GM19035 (cell line): ENCODE data around the gene ANKRD34C.

Experiments used
- ATAC-seq: cut with Tn5 transposase; IDR thresholded peaks from one replicate; pipeline ENCODE4 v1.9.1; 2021; ENCODE audit not compliant: unreplicated experiment

ANKRD34C gene

DNA sequence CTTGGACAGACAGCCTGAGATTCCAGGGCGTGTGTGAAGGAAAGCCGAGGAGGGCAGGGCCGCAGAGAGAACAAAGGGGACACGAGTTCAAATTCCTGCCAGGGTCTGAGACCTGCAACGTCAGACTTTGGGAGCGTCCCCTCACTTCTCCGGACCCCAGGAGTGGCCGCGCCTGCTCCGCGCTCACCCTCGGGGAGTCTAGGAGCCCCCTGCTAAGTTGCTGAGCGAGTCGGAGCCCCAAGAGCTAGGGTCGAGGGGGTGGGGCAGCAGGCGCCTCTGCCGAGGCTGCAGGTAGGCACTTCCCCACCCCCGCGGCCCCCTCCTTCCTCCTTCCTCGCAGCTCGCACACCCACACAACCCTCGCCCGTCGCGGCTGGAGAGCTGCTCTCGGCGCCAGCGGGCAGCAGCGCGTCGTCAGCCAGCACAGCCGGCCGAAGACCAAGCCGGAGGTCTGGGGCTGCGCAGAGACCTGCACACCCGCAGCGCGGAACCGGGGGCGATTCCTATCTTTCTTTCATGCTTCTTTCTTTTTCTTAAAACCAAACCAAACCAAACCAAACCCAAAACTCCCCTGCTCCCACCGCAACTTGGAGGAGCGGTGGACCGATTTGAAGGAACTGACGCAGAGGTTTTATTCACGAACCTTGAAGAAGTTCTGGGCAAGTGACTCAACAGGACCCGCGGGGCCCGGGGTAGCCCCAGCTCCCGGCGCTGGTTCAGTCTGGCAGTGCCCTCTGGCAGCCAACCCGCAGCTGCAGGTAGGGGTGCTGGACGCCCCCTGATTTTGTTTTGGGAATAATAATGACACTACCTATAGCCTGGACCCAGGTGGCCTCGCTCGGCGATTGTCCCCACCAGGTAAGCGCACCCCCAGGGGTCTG is at the start of gene ANKRD34C:
TSS of gene ANKRD34C (plus strand) at position 352 of the 881 bp plus-strand sequence. CDS start 10,563 bp downstream, outside the sequence.
- no peak for ATAC-seq

DNA sequence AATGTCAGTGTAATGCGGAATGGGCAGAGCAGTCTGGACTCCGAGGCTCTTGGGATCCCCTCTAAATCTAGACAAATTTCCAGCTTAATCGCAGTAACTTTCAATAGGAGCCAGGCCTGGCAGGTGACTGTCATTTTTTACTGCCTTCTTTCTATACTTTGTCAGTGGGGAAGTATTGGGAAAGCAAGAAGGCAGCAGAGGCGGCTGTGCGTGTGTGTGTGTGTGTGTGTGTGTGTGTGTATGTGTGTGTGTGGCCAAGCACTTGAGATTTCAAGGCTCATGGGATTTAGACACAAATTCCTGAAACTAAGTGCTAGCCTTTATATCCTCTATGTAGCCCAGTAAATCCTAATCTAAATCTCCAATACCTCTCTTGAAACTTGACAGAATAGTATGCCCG is 49.3 kb upstream of the ANKRD34C start:
- no peak for ATAC-seq

DNA sequence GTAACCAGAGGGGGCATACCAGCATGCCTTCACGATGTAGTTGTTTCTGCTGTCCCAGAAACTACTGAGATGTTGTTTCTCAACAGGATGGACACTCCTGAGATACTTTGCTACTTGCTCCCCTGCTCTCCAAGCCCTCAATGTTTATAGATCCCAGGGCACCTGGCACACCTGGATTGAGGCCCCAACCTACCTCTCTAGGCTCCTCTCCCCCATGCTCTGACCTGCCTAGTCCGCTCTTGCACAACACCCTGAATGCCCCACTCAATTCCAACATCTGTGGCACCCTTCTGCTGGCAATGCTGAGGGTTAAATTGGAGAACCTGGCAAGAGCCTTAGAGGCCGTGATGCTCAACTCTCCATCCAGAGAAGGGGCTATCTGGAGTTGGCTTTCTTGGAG is 42.5 kb upstream of the ANKRD34C start:
- ATAC-seq: no peak

DNA sequence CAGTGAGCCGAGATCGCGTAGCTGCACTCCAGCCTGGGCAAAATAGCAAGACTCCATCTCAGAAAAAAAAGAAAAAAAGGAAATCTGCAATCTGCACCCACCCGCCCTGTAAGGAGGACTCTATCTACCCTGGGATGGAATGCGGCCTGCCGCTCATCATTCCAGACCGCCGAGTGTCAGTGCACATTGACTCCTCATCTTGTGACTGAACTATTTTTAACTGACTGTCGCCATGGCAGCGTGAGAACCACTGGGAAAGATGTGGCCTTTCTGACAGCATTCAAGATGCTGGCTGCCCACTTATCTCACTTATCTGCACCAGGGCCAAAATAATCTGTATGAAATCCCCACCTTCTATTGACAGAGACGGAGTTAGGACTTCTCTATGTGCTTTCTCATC is 38.8 kb upstream of the ANKRD34C start:
- ATAC-seq: no peak

DNA sequence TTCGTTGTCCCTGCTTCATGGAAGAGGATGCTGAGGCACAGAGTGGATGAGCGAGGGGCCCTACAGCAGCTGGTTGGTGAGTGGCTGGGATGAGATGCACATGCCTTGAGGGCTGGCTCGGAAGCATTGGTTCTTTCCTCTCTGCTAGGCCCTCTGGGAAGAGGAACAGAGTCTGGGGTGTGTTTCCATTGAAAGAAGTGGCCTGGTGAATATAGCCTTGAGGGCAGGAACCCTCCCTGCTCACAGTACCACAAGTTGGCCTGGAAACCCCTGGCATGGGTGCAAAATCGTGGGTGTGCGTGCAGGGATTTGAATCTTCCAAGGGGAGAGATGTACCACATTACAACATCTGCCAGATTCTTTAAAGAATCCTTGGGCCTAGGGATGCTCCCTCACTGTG is 37.6 kb upstream of the ANKRD34C start:
- ATAC-seq: no peak

DNA sequence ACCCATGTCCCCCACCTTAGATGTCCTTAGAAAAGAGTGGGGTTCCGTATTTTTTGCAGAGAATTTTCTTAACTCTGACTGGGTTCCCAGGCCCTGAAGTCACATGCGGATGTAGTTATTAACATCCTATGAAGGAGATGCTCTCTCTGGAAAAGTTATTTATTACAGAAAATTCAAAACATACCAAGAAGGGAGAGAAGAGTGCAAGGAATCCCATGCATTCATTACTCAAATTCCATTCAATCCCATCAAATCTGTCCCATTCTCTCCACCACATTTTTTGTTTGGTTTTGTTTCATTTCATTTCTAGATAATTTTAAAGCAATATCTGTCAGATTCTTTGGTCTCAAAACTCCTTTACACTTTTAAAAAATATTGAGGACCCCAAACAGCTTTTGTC is 34.3 kb upstream of the ANKRD34C start:
- no peak for ATAC-seq

DNA sequence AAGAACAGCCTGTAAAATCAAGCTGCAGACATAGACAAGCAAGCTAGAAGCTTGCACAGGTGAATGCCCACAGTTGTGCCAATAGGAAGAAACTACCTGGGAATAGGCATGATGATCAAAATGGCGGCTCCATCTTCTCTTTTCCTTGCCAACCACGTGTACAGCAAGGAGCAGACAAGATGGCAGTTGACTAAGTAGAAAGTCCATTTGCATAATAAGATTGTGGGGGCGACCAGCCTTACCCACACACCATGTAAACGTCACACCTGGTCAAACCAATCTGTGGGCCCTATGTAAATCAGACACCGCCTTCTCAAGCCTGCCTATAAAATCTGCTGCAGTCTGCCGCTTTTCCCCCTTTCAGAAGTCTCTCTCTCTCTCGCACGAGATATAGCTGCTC is 25.1 kb upstream of the ANKRD34C start:
- ATAC-seq: no peak

DNA sequence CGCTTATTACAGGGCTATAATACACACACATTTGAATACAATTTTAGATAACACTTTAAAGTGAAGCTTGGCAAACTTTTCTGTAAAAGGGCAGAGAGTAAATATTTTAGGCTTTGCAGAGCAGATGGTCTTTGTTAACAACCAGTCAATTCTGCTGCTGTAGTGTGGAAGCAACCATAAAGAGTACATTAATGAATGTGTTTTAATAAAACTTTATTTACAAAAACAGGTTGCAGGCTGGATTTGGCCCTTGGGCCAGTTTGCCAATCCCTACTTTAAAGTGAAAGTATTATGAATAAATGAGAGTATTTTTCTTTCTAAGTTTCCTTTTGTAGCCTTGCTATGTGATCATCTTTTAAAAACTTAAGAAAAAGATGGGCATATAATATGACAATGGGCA is 20.7 kb upstream of the ANKRD34C start:
- ATAC-seq: no peak

DNA sequence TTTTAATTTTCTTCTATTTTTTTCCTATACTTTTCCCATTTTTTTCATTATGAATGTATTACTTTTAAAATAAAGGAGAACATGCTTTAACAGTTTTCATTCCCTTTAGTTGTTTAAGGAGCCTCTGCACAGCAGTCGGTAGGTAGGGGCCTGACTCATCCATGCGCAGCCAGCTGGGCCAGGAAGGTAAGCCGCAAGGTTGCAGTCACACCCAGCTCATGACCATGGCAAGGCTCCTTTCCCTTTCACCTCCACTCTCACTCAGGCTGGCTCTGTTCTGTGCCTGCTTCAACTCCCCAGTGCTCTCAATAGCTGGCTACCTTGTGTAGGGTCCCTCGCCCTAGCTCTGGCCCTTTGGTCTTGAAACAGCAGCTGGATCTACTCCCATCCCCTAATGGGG is 17.4 kb upstream of the ANKRD34C start:
- no peak for ATAC-seq

DNA sequence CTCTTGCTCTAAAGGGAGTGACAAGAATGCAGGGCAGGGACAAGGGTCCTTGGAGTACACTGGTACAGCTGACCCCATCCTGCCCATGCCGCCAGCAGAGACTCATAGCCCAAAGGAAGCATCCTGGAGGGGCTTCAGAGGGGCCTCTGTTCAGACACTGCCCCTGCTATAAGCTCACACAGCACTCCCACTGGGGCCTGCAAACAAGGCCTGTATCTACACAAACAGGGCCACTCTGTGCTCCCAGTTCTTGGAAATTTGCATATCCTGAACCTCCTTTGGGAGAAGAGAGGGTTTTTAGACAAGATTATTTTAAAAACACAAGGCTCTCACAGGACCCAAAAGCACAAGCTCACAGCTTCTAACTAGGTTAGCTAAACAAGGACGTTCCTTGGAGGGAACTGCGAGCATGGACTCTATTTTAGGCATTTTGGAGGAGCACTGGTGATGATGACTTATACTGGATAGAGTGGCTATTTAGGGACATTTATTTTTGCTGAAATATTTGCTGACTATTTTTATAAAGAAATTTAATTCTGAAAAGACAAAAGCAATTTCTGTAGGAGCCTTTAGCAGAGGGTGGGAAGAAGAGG is 16.4 kb upstream of the ANKRD34C start:
- ATAC-seq: no peak

DNA sequence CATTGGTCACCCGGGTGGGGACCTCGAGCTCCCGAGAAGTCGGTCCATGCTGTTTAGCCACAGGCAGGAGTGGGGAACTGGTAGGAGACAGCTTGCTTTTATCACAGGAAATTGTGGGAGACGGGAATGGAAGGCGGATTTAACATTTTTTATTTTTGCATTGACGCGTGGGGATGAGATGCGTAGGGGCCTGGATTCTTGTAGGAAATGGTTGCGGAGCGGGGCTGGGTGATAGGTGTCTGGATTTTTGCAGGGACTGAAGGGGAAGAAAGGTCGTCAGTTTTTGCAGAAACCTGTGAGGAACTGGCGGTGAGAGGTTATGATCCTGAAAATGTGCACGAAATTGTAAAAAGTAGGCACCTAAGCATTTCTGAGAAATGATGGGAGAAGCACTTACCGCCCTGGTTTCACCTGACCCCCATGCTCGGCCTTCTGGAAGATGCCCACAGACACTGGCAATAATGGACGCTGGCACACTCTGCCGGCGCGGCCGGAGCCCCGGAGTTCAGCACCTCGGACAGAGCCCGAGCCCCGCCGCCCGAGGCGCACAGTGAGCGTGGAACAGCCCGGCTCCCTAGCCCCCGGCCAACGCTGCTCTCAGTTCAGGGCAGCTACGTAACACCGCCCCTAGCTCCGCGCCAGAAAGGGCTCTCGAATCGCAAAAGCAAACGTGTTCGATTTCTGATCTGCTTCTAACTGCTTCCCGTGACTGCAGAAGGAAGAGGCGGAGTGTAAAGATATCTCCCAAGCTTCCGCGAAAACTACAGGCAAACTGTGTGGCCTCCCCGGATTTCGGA is 928 bp downstream of the ANKRD34C start:
- ATAC-seq: no peak

DNA sequence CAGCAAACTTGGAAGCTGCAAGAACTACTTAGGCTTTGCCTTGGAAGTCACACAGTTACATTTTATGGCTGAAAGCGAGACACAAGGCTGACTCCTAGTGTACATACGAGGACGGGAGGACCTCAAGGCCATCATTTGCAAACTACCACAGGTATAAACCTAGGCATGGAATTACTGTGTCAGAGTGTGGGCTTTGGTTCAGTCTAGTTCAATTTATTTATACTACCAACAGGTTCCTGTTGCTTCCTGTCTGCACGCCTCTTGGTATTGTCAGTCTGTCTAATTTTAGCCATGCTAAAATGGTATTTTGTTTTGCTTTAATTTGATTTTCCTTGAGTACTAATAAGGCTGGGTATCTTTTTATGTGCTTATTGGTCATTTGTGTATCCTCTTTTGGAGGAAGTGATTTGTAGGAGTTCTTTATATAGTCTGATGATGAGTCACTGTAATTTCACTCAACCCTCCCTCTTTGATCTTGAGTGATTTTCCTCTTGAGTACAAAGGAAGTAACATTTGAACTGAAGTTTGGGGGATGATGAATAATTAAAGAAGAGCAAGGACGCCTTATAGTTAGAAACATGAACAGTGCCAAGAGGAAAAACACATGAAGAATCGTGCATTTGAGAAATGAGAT is 8.2 kb downstream of the ANKRD34C start:
- no peak for ATAC-seq

DNA sequence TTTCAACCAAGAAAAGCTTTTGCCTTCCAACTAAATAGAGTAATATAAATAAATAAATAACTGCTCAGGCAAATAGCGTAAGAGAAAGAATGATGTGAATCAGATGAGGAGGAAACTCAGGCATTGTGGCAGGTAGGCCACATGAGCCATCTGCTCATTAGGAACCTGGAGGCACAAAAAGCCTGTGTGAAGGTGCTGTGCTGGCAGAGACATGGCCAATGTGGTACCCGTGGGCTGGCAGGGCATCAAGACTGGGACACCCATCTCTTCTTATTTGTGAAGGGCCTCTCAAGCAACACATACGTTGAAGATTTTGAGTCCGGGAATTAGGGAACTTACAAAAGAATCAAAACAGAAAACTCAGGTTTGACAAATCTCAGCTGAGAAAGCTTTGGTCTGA is 9.5 kb downstream of the ANKRD34C start:
- no peak for ATAC-seq

DNA sequence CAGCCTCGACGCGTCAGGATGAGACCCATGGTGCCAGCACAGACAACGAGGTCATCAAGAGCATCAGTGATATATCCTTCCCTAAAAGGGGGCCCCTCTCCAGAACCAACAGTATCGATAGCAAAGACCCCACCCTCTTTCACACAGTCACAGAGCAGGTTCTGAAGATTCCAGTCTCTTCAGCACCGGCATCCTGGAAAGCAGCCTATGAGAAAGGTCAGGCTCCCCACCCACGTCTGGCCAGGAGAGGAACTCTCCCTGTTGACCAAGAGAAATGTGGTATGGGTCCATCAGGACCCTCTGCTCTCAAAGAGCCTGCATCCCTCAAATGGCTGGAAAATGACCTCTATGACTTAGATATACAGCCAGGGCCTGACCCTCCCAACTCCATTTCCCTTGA is 11.6 kb downstream of the ANKRD34C start:
- no peak for ATAC-seq

DNA sequence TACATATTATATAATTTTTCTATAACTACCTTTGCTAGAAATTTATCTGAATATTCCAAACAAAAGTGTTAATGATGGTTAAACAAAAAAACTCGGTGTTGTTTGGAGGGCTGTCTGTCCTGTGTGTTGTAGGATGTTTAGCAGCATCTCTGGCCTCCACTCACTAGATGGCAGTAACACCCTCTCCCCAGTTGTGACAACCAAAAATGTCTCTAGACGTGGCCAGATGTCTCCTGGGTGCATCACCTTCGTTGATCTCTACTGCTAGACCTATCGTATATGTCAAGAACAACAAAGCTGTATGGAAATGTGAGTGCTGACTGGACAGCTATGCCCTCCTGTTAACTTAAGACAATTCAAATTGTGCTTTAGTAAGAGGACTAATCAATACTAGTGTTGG is 14.1 kb downstream of the ANKRD34C start:
- ATAC-seq: no peak

DNA sequence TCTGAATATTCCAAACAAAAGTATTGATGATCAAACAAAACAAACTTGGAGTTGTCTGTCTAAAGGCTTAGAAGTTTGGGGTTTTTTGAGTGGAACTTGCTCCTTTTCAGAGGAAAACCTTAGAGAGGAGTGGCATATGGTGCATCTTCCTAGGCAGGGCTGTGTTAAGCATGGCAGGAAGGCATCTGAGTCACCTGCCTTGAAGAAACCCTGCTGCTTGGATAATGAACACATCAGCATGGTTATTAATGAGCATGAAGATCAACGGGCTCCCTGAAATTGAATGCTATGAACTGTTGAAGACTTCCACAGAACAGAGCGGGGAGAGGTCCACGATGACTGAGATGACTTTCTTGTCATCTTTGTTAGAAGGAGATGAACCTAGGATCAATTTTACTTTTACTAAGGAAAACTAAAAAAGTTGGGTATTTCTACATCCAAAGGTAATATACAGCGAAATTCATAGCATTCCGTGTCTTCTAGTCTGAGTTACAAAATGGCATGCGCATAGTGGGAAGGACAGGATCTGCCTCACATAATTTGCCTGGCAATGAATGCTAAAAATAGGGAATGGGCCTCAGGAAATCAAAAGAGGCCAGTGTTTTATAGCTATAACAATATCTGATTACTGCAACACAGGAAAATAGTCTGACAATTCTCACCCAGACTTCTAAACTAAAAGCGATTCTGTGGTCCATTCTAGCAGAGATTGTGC is 16.8 kb downstream of the ANKRD34C start:
- no peak for ATAC-seq

DNA sequence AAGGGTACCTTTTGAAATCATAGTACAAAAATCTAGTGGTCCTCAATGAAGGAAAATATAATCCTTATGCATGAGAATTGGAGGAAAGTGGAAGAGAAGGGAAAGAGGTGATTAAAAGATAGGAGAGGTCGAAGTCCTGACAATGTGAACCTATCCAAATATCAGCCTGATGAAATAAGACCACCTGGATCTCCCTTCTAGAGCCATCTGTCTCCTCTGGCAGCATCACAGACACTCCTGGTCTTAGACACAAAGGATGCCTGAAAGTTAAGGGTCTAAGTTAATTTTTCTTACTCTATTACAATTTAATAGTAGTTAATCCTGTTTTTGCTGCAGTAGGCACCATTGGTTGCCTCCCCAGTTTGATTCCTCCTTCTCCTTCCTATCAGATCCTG is 17.3 kb downstream of the ANKRD34C start:
- ATAC-seq: no peak

DNA sequence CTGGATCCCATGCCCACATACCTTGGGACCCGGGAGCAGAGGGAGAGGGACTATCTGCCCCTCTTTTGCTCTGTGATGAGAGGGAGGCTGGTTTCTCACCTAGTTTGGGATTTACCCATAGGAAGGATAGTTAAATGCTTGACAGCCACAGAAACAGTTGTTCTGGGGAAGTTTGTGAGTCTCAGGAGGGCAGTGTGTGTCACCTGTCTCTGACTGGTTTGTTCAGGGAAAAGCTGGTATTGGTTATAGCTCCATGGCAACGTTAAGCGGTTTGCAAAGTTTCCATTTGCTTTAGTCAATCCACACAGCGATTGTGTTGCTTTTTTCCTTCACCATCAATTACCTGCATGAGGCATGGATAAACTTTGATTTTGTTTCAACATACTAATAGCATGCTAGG is 24.7 kb downstream of the ANKRD34C start:
- no peak for ATAC-seq

DNA sequence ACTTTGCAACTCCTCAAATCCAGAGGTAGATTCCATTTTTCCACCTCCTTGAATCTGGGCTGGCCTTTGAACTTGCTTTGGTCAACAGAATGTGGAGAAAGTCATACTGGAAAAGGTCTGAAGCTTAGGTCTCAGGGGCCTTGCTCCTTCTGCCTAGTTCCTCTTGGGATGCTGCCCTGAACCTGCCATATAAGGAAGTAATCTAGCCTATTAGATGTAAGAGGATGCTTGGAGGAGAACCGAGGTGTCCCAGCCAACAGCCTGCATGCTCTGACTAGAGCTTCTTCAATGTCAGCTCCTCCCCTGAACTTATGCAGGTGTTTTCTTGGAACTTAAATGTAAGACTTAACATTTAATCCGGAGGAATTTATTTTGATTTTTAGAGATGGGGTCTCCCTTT is 26.4 kb downstream of the ANKRD34C start:
- ATAC-seq: no peak

DNA sequence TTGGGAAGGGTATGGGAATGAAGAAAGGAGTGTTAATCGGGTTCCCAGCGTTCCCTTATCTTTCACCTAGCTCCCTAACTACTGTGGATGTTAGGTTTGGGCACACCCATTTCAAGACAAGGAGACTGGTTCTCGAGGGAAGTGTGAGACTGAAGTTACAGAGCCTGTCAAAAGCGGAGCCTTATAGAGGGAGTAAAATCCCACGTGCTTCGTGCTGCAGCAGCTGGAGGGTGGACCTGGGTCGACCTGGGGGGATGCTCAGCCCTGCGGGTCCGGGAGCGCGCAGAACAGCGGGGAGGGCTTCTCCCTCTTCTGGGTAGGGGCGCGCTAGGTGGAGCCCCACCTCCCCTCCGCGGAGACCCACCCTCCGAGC is 28.1 kb downstream of the ANKRD34C start:
- ATAC-seq: peak; percentile 40
